NCI-H128 (cell line): Measurements from ENCODE around the gene GRB10.
"Not testable (repeated sequence)": the region's sequence is repeated elsewhere in the genome, so short reads cannot be mapped to it uniquely, and the experiment has no call there.

Experiments used
- DNase-seq: peaks from one replicate; lab custom pipeline; 2025; ENCODE audit not compliant: unreplicated experiment; lab: John Stamatoyannopoulos, UW

GRB10 gene

DNA sequence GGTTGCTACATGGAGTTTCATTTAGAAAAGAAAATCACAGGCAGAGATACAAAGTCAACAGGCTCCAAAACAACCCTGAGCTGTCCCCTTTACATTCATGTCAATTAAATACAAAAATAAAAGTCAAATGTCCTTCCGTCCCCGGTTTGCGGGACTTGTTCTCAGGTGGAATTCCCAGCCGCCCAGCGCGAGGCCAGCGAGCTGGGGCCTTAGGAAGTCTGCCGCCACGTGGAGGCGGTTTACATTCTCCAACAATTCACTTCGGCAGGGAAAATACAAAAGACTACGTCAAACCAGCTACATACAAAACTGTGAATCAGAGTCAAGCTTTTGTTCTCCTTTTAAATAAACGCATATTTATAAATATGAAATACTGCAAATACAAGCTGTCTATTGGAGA is 192.2 kb downstream of the GRB10 start:
- DNase-seq, result no peak

GRCh38 chr7:50589364-50589763 is 193.3 kb downstream of the GRB10 start:
- DNase-seq, result no peak

- DNase-seq, result no peak
These were observed 193.8 kb downstream of the GRB10 start for GRCh38 chr7:50588937-50589336.

DNA sequence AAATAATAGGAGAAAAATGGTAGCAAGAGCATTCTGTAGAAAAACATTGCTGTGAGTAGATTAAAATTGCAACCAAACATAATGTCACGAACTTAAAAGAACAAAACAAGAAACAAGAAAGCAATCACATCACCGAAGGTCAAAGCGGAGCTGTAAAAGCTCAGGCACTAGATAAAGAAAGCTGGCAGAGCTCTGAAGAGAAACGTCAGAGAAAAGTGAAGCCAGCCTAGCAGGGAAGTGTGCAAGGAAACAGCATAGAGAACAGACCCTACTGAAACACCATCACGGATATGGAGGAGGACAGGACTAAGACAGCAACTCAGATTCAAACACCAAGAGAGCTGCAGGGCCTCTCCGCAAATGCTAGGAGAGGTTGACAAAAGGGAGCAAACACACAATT is 195.0 kb downstream of the GRB10 start:
- DNase-seq, result no peak

DNA sequence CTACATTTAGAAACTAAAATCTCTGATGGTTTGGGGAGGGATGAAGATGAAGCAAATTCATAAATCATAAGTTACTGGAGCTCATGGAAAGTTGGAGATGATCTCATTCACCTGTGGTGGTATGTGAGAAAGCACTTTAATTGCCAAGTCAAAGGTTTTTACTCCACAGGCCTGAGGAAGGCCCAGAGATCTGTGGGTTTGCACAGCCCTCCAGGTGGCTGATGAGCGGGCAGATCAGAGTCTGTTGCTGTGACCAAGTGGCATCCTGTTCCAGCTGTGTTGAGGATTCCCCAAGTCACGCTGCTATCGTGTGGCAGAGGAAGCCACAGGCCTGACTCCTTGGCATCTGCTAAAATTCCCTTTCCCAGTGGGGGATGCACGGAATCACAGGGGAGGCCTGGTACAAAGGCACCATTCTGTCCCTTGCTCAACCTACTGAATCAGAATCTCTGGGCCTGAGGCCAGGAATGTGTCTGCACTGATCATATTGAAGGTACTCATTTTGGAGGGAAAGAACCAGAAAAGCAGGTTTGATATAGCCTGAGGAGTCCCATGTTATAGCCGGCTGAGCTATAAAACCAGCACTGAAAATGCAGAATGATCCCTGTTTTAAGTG is 197.8 kb downstream of the GRB10 start:
- no peak for DNase-seq

DNA sequence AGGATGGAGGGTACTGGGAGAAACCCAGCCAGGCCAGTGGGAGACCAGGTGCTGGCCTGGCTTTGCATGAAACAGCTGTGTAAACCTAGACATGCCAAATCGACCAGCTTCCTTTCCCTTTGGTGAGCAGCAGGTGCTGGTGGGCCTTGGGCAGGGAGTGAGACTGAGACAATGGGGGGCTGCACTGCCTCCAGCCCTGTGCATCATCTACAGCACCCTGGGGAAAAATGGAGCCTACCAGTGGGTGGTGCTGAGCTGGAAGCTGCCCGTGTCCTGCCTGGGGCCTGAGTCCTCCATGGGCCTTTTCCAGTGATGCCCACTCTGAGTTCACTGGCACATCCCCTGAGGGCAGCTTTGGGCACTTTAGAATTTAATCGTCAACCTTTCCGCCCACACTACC is 198.3 kb downstream of the GRB10 start:
- no peak for DNase-seq

DNA sequence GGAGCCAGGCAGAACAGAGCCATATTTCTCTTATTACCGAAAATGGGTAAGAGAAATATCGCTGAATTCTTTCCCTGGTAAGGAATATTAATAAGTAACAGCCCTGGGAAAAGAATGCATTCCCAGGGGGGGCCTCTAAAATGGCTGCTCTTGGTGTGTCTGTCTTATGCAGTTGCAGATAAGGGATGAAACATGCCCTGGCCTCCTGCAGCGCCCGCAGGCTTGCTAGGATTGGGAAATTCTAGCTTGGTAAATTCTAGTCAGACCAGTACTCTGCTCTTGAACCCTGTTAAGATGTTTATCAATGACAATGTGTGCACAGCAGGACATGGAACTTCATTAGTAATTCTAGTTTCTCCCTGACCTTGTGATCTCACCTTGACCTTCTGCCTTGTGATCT is 199.4 kb downstream of the GRB10 start:
- not testable (repeated sequence) for DNase-seq

- not testable (repeated sequence) for DNase-seq
These were observed 200.4 kb downstream of the GRB10 start for GRCh38 chr7:50582271-50582670.

- not testable (repeated sequence) for DNase-seq
These were observed 202.0 kb downstream of the GRB10 start for GRCh38 chr7:50580666-50581065.

- DNase-seq, result no peak
These were observed 202.6 kb downstream of the GRB10 start for GRCh38 chr7:50580057-50580456.

- DNase-seq, result not testable (repeated sequence)
These were observed 204.6 kb downstream of the GRB10 start for GRCh38 chr7:50578105-50578504.

DNA sequence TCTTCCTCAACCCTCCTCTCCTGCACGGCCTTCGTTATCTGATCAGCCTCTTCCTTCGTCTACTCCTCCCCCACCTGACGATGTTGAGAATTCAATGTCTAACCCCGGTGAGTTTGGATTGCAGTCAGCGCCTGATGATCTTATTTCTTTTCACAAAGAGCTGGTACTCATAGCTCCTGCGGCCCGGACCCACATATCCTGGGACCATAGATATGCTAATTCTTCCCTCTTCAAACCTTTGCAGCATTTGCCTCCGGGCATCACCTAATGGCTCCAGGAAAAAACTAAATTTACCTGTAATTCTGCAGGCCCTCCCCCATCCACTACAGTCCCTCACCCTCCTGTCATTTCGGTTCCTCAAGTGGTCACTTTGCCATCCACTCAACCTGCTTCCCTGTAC is 205.1 kb downstream of the GRB10 start:
- DNase-seq, result no peak

GRCh38 chr7:50576388-50576787 is 206.3 kb downstream of the GRB10 start:
- DNase-seq, result not testable (repeated sequence)

DNA sequence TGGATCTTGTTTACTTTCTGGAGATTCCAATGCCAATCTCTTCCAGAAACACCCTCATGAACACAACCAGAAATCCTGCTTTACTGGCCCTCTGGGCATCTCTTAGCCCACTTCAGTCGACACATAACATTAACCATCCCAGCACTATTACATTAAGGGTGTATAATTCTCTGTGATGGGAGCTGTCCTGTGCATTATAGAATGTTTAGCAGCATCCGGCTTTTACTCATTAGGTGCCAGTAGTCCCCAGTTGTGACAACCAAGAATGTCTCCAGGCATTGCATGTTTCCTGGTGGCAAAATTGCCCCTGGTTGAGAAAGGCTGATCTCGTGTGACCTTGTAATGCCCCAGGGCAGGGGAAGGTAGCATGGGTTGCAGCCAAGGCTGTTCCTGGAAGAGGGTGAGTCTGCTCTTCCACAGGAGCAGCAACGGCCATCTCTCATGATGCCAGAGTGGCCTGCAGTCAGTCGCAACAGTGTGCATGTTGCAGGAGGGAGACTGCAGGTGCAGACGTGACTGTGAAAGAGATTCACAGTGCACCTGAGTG is 214.9 kb downstream of the GRB10 start:
- no peak for DNase-seq

DNA sequence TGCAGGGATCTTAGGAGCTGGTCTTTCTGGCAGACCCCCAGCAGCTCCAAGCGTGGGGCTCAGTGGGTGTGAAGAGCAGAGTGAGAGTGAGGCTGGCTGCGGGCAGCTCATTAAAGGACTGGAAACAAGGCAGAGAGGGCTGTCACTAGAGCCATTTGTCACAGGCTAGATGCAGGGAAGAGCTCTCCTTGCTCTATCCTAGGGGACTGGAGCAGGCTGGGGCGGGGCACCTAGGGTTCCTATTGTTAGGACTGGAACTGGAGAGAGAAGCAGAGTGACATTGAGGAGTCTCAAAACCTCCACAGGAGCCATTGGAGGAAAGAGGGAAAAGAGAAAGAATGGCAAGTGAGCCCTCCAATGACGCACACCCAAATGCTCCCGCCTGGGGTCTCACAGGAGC is 216.7 kb downstream of the GRB10 start:
- DNase-seq, result no peak

DNA sequence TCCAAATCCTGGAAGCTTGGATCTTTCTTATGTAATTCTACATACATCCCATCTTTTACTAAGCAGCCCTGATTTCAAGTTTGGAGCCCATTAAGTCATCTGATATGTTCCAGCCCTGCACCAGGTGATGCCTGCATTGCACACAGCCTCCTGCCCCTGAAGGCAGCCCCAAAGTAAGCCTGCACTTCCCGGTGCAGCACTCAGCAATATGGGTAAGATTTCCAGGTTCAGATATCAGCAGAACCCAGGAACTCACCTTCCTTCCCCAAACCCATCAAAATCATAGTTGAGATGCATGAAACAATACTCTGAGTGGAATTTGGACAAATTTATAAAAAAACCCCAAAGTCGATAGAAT is 217.2 kb downstream of the GRB10 start:
- DNase-seq, result no peak

DNA sequence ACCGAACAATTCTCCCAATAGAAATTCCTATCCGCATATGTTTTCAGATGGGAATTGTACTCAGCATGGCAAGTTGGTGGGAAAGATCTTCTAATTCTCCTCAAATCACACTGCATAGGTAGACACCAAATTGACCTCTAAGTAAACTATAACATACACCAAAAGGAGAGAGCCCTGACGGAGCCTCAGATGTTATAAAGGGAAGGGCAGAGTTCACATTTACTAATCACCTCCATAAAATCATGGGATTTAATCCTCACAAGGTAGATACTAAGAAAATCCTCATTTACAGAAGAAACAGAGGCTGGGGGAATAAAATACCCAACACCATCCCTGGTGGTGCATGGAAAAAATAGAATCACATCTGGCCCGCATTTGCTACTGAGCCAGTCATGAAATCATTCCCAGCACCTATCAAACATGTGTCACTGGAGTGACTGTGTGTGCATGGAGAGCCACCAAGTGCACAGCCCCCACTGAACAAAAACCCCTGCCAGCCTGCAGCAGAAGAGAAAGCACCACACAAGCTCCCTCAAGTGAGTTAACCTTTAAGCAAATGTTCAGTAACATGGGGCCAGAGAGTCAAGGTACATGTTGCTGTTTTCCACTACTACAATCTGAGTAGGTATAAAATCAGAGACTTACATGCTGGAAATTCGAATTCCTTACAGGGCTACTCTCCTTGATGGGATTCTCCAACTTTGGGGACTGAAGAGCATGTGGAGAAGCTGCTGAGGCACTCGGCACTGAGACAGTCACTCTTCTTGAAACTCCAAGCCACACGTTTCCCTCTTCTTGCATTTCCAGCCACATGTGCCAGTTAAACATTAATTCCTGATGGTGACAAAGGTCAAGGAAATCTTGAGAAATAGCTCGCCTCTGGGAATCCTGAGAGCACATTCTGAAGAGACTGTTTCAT is 217.8 kb downstream of the GRB10 start, which contains the start of gene DDC:
Gene DDC (minus strand): TSS at position 766 of the 919 bp plus-strand sequence. CDS start 21,320 bp downstream, outside the sequence.
- DNase-seq, result no peak

DNA sequence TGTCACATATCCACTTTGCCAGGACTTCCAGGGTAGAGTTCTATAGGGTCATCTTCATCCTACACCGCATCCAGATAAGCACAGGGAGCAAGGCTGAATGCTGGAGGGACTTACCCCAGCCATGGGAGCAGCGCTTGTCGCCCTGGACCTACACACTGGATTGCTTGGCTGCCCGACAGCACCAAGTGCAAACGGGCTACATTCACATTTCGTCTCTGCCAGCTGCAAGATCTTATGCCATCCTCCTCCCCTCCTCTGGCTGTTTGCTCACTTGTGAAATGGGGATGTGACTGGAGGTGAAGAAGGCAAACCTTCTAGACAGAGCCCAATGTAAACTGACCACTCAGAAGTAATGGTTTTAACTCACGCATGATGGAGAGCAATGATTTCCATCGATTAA is 218.5 kb downstream of the GRB10 start:
- DNase-seq, result no peak

GRCh38 chr7:50562136-50562535 is 220.6 kb downstream of the GRB10 start:
- no peak for DNase-seq

DNA sequence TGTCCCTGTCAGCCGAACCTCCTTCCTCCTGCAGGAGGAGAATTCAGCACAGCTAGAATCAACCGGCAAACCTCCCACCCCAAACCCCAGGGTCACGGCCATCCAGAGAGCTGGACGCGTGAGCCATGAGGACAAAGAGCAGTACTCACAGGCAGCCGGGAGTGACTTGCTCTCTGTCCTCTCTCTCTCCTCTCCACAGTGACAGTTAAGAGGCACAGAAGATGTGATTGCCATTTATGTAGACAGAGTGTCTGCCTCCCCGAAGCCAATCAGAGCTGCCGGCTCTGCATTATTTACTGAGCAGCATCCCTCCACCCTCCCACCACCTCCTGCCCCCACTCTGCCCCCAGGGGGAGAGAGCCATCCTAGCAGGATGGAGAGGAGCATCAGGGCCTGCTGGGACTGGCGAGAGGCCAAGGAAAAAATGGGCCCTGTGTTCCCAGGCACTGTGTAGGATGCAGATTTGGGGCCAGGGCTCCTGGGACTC is 221.8 kb downstream of the GRB10 start:
- DNase-seq, result no peak

DNA sequence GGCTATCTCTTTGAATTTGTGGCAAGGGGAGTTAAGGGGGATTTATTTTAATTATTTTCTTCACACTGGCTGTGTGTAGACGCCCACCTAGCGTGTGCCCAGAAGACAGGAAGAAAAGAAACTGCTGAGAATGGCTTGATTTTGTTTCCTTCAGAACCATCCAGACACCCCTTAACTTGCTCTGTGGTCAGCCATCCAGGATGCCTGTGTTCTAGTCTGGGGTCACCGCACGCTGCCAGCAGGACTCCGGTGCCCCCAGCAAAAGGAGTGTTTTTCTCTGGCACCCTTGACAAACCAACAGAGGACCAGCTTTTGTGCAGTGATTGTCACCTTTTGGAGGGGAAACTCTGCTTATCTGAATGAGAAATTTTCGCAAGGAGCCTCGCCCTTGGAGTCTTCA is 222.8 kb downstream of the GRB10 start:
- no peak for DNase-seq
